ENCODE results near the gene ALAD. TPM values are rescaled to one million over a fixed set of nuclear protein-coding genes. Genes with fewer than 3 reads are reported as not detected.

The ALAD gene
- total and polyA plus RNA-seq, 9 of the 15 experiments (the other 6 are each of a cell fraction or from before 2014, with no cell fraction given), result 1.3 to 12.7 (median 6.8) TPM

DNA sequence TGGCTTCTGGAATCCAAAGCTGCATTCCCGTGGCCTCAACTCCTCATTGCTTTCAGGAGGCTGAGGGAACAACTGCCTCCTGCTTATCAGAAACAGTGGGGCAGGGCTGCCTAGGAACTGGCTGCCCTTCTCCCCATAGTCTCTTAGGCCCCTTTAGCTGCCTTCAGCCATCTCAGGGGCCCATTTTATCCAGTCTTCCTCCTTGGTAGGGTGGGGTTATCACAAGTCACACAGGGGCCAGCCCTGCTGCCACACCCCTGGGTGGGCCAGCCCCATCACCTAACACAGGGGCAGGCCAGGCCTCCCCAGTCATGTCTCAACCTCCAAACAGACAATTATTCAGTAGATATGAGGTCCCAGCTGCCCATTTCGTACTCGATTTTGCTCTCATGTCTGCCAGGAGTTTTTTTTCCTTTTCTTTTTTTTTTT is 3.9 kb downstream of the ALAD start (continued):
- TF ChIP-seq ARID1B (IDR thresholded peaks at IDR 0.05), result peak; percentile 14; the same call in 1 of the 2 replicates
- TF ChIP-seq U2AF1 (optimal IDR thresholded peaks at IDR 0.05; ENCODE audit: low read depth, low read length), result no peak
- no peak for TF ChIP-seq GTF2F1 (IDR thresholded peaks at IDR 0.05; ENCODE audit: low read depth, low read length)
- TF ChIP-seq ZNF77 (CRISPR knock-in tag; IDR thresholded peaks at IDR 0.05), result no peak
- no peak for TF ChIP-seq NBN (IDR thresholded peaks at IDR 0.05; ENCODE audit: low read depth)
- no peak for TF ChIP-seq POLR2G (IDR thresholded peaks at IDR 0.05; ENCODE audit: low read depth, low read length)
- peak; percentile 91 for TF ChIP-seq PRDM10 (IDR thresholded peaks at IDR 0.05; ENCODE audit: partially characterized antibody)
- peak; percentile 19 for TF ChIP-seq TBP (optimal IDR thresholded peaks at IDR 0.05; ENCODE audit: low read depth, low read length)
- TF ChIP-seq CXXC5 (CRISPR knock-in tag; IDR thresholded peaks at IDR 0.05), result no peak
- TF ChIP-seq, protein P1, sequence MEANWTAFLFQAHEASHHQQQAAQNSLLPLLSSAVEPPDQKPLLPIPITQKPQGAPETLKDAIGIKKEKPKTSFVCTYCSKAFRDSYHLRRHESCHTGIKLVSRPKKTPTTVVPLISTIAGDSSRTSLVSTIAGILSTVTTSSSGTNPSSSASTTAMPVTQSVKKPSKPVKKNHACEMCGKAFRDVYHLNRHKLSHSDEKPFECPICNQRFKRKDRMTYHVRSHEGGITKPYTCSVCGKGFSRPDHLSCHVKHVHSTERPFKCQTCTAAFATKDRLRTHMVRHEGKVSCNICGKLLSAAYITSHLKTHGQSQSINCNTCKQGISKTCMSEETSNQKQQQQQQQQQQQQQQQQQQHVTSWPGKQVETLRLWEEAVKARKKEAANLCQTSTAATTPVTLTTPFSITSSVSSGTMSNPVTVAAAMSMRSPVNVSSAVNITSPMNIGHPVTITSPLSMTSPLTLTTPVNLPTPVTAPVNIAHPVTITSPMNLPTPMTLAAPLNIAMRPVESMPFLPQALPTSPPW (CRISPR knock-in tag; IDR thresholded peaks at IDR 0.05), result no peak
- TF ChIP-seq RUNX1 (IDR thresholded peaks at IDR 0.05; ENCODE audit: low read depth), result no peak
- TF ChIP-seq DDX20 (tag; IDR thresholded peaks at IDR 0.05; ENCODE audit: low read depth), result no peak
- TF ChIP-seq L3MBTL2 (IDR thresholded peaks at IDR 0.05), result no peak
- TF ChIP-seq MCM5 (IDR thresholded peaks at IDR 0.05; ENCODE audit: low read depth), result no peak
- no peak for TF ChIP-seq ZNF518B (CRISPR knock-in tag; IDR thresholded peaks at IDR 0.05)
- TF ChIP-seq ZNF347 (CRISPR knock-in tag; IDR thresholded peaks at IDR 0.05; ENCODE audit: low read depth), result no peak
- TF ChIP-seq TCF3 (CRISPR knock-in tag; IDR thresholded peaks at IDR 0.05), result peak; percentile 20; the same call in 1 of the 2 replicates
- TF ChIP-seq SIX5 (IDR thresholded peaks at IDR 0.05; ENCODE audit: borderline replicate concordance in 1 of 2, insufficient read depth in 1 of 2, low read depth in 1 of 2, low read length in 2 of 2), result no peak
- TF ChIP-seq ZKSCAN3 (CRISPR knock-in tag; IDR thresholded peaks at IDR 0.05), result no peak
